Activated naive CD8-positive, alpha-beta T cell treated with anti-CD3 and anti-CD28 coated beads, Interleukin-2, amount 50 U/mL, for 24 hours (primary cell): Measurements from ENCODE around the gene UBE2E2.
A peak's percentile ranks its signal among the peaks of the same experiment; 100 is the strongest.

Experiments
- ATAC-seq: fragments of 150-1000 bp; cut with Tn5 transposase; one replicate; pipeline ENCODE4 v1.10.0; 2021
- DNase-seq: peaks from one replicate; pipeline ENCODE4 v3.0.0; 2021
- H3K27ac Mint-ChIP-seq: one replicate; pipeline ENCODE4 v1.8.0; 2021; ENCODE audit warnings: mild to moderate bottlenecking, mixed read lengths
- H3K27me3 Mint-ChIP-seq: one replicate; pipeline ENCODE4 v1.8.0; 2021; ENCODE audit warnings: mixed read lengths
- H3K36me3 Mint-ChIP-seq: one replicate; pipeline ENCODE4 v1.8.0; 2021; ENCODE audit warnings: low read depth, mixed read lengths
- H3K4me1 Mint-ChIP-seq: one replicate; pipeline ENCODE4 v1.8.0; 2021; ENCODE audit warnings: mixed read lengths
- H3K4me3 Mint-ChIP-seq: one replicate; pipeline ENCODE4 v1.8.0; 2021; ENCODE audit warnings: mild to moderate bottlenecking, moderate library complexity, mixed read lengths
- H3K9me3 Mint-ChIP-seq: one replicate; pipeline ENCODE4 v1.8.0; 2021; ENCODE audit warnings: mixed read lengths

UBE2E2 gene

GRCh38 chr3:23418026-23418425 is 214.9 kb downstream of the UBE2E2 start:
- peaks cover 9% of the 10 kb centered on the region for H3K4me1 Mint-ChIP-seq
- H3K27ac Mint-ChIP-seq, result no peak overlapping the region
- H3K9me3 Mint-ChIP-seq, result peaks cover 8% of the 10 kb centered on the region
- H3K36me3 Mint-ChIP-seq, result peaks cover 4% of the 10 kb centered on the region
- ATAC-seq (no peak), DNase-seq (no peak)
- no peak overlapping the region for H3K4me3 Mint-ChIP-seq
- H3K27me3 Mint-ChIP-seq, result no peaks in the 10 kb centered on the region

- peaks cover 4% of the 10 kb centered on the region for H3K36me3 Mint-ChIP-seq
- H3K4me3 Mint-ChIP-seq, result no peak overlapping the region
- ATAC-seq (no peak), DNase-seq (no peak)
- no peaks in the 10 kb centered on the region for H3K27me3 Mint-ChIP-seq
- peaks cover 9% of the 10 kb centered on the region for H3K4me1 Mint-ChIP-seq
- H3K9me3 Mint-ChIP-seq, result peaks cover 20% of the 10 kb centered on the region
- no peak overlapping the region for H3K27ac Mint-ChIP-seq
Measured at GRCh38 chr3:23421811-23422516, 218.8 kb downstream of the UBE2E2 start.

- Mint-ChIP-seq H3K36me3 (peaks cover 4% of the 10 kb centered on the region), H3K27ac (no peak overlapping the region), H3K9me3 (peaks cover 20% of the 10 kb centered on the region), H3K27me3 (no peaks in the 10 kb centered on the region), H3K4me1 (peaks cover 9% of the 10 kb centered on the region), H3K4me3 (no peak overlapping the region)
- no peak for DNase-seq
- no peak for ATAC-seq
Measured at GRCh38 chr3:23422517-23422851, 219.4 kb downstream of the UBE2E2 start.

GRCh38 chr3:23425410-23425809 is 222.3 kb downstream of the UBE2E2 start:
- H3K4me3 Mint-ChIP-seq, result no peak overlapping the region
- ATAC-seq (no peak), DNase-seq (no peak)
- H3K4me1 Mint-ChIP-seq, result peaks cover 6% of the 10 kb centered on the region
- H3K27me3 Mint-ChIP-seq, result no peaks in the 10 kb centered on the region
- peaks cover 20% of the 10 kb centered on the region for H3K9me3 Mint-ChIP-seq
- H3K27ac Mint-ChIP-seq, result no peak overlapping the region
- H3K36me3 Mint-ChIP-seq, result peaks cover 4% of the 10 kb centered on the region

GRCh38 chr3:23430781-23431398 is 227.8 kb downstream of the UBE2E2 start:
- H3K4me1 Mint-ChIP-seq, result peaks cover 17% of the 10 kb centered on the region
- peaks cover 7% of the 10 kb centered on the region for H3K9me3 Mint-ChIP-seq
- H3K36me3 Mint-ChIP-seq, result peaks cover 1% of the 10 kb centered on the region
- DNase-seq, result no peak
- H3K27ac Mint-ChIP-seq, result peak overlapping the region; percentile 5
- H3K4me3 Mint-ChIP-seq, result no peak overlapping the region
- ATAC-seq, result no peak
- no peaks in the 10 kb centered on the region for H3K27me3 Mint-ChIP-seq

GRCh38 chr3:23431764-23432163 is 228.6 kb downstream of the UBE2E2 start:
- ATAC-seq, result no peak

GRCh38 chr3:23435318-23435717 is 232.2 kb downstream of the UBE2E2 start:
- DNase-seq (no peak), ATAC-seq (peak; percentile 34)
- Mint-ChIP-seq H3K9me3 (no peaks in the 10 kb centered on the region), H3K27ac (no peak overlapping the region), H3K36me3 (peaks cover 1% of the 10 kb centered on the region), H3K4me3 (no peak overlapping the region), H3K4me1 (peaks cover 43% of the 10 kb centered on the region), H3K27me3 (no peaks in the 10 kb centered on the region)

More at GRCh38 chr3:23431764-23432163, 228.6 kb downstream of the UBE2E2 start:
- Mint-ChIP-seq H3K36me3 (peaks cover 1% of the 10 kb centered on the region), H3K4me1 (peaks cover 17% of the 10 kb centered on the region), H3K27me3 (no peaks in the 10 kb centered on the region), H3K4me3 (no peak overlapping the region), H3K27ac (no peak overlapping the region), H3K9me3 (no peaks in the 10 kb centered on the region)
- no peak for DNase-seq

- H3K4me1 Mint-ChIP-seq, result peaks cover 44% of the 10 kb centered on the region
- H3K9me3 Mint-ChIP-seq, result no peaks in the 10 kb centered on the region
- H3K27me3 Mint-ChIP-seq, result no peaks in the 10 kb centered on the region
- no peak overlapping the region for H3K27ac Mint-ChIP-seq
- no peak for ATAC-seq
- DNase-seq, result no peak
- H3K36me3 Mint-ChIP-seq, result peaks cover 1% of the 10 kb centered on the region
- no peak overlapping the region for H3K4me3 Mint-ChIP-seq
Measured at GRCh38 chr3:23435904-23436303, 232.8 kb downstream of the UBE2E2 start.

- ATAC-seq (no peak), DNase-seq (no peak)
- Mint-ChIP-seq H3K4me3 (no peak overlapping the region), H3K4me1 (peaks cover 45% of the 10 kb centered on the region), H3K36me3 (no peaks in the 10 kb centered on the region), H3K27ac (no peak overlapping the region), H3K9me3 (no peaks in the 10 kb centered on the region), H3K27me3 (no peaks in the 10 kb centered on the region)
Measured at GRCh38 chr3:23437484-23438145, 234.5 kb downstream of the UBE2E2 start.

GRCh38 chr3:23438657-23439056 is 235.5 kb downstream of the UBE2E2 start:
- H3K4me1 Mint-ChIP-seq, result peaks cover 54% of the 10 kb centered on the region
- no peak overlapping the region for H3K27ac Mint-ChIP-seq

GRCh38 chr3:23439080-23439479 is 236.0 kb downstream of the UBE2E2 start:
- no peak overlapping the region for H3K4me3 Mint-ChIP-seq

More at GRCh38 chr3:23438657-23439056, 235.5 kb downstream of the UBE2E2 start:
- no peaks in the 10 kb centered on the region for H3K9me3 Mint-ChIP-seq
- no peak for DNase-seq
- H3K36me3 Mint-ChIP-seq, result no peaks in the 10 kb centered on the region
- no peak overlapping the region for H3K4me3 Mint-ChIP-seq
- H3K27me3 Mint-ChIP-seq, result no peaks in the 10 kb centered on the region
- no peak for ATAC-seq

GRCh38 chr3:23440416-23441294 is 237.5 kb downstream of the UBE2E2 start:
- Mint-ChIP-seq H3K4me3 (peak overlapping the region; percentile 62), H3K27ac (peak overlapping the region; percentile 50), H3K27me3 (no peaks in the 10 kb centered on the region), H3K4me1 (peaks cover 55% of the 10 kb centered on the region), H3K36me3 (peaks cover 2% of the 10 kb centered on the region), H3K9me3 (no peaks in the 10 kb centered on the region)
- DNase-seq, result no peak
- ATAC-seq, result peak; percentile 40

More at GRCh38 chr3:23439080-23439479, 236.0 kb downstream of the UBE2E2 start:
- no peaks in the 10 kb centered on the region for H3K9me3 Mint-ChIP-seq
- H3K27ac Mint-ChIP-seq, result no peak overlapping the region
- no peak for ATAC-seq
- no peaks in the 10 kb centered on the region for H3K27me3 Mint-ChIP-seq
- no peaks in the 10 kb centered on the region for H3K36me3 Mint-ChIP-seq
- peaks cover 58% of the 10 kb centered on the region for H3K4me1 Mint-ChIP-seq
- DNase-seq, result no peak

GRCh38 chr3:23442598-23443383 is 239.7 kb downstream of the UBE2E2 start:
- Mint-ChIP-seq H3K36me3 (peaks cover 2% of the 10 kb centered on the region), H3K9me3 (no peaks in the 10 kb centered on the region), H3K4me1 (peaks cover 56% of the 10 kb centered on the region), H3K27me3 (no peaks in the 10 kb centered on the region), H3K27ac (no peak overlapping the region), H3K4me3 (no peak overlapping the region)
- DNase-seq (peak; percentile 14), ATAC-seq (peak; percentile 68)

- ATAC-seq (no peak), DNase-seq (no peak)
- no peaks in the 10 kb centered on the region for H3K27me3 Mint-ChIP-seq
- H3K9me3 Mint-ChIP-seq, result no peaks in the 10 kb centered on the region
- H3K36me3 Mint-ChIP-seq, result peaks cover 2% of the 10 kb centered on the region
- no peak overlapping the region for H3K4me3 Mint-ChIP-seq
- H3K27ac Mint-ChIP-seq, result no peak overlapping the region
- peaks cover 53% of the 10 kb centered on the region for H3K4me1 Mint-ChIP-seq
Measured at GRCh38 chr3:23444386-23444785, 241.3 kb downstream of the UBE2E2 start.
